Measurements from ENCODE around the gene CFAP77. TPM values are rescaled to one million over a fixed set of nuclear protein-coding genes. Genes with fewer than 3 reads are reported as not detected.

CFAP77 gene
- total RNA-seq, 2 donors from 2014 or later = not detected

GRCh38 chr9:132592451-132592850 is 182.4 kb downstream of the CFAP77 start:
- Histone ChIP-seq H3K27ac (no peak overlapping the region), H3K9me3 (no peaks in the 10 kb centered on the region), H3K27me3 (replicated peaks; ENCODE audit: insufficient read depth) (peaks cover 8% of the 10 kb centered on the region), H3K4me1 (ENCODE audit: control insufficient read depth in 1 of 2, low read depth in 2 of 2) (peaks cover 0 to 8% of the 10 kb centered on the region in 2 donors), H3K4me3 (no peak overlapping the region), H3K36me3 (peaks cover 12% of the 10 kb centered on the region)
- TF ChIP-seq CTCF (IDR thresholded peaks at IDR 0.05) = no peak
- ATAC-seq (ENCODE audit: insufficient number of reproducible peaks, low FRiP score, low read depth) (no peak), DNase-seq (ENCODE audit: low spot score) (no peak)

- Histone ChIP-seq H3K4me3 (no peak overlapping the region), H3K4me1 (ENCODE audit: control insufficient read depth in 1 of 2, low read depth in 2 of 2) (peaks cover 0 to 8% of the 10 kb centered on the region in 2 donors), H3K27me3 (replicated peaks; ENCODE audit: insufficient read depth) (peaks cover 5% of the 10 kb centered on the region), H3K9me3 (no peaks in the 10 kb centered on the region), H3K27ac (no peak overlapping the region), H3K36me3 (peaks cover 12% of the 10 kb centered on the region)
- no peak for DNase-seq (ENCODE audit: low spot score)
- ATAC-seq (ENCODE audit: insufficient number of reproducible peaks, low FRiP score, low read depth) = no peak
- TF ChIP-seq CTCF (IDR thresholded peaks at IDR 0.05) = no peak
Observed at GRCh38 chr9:132594412-132594811, 184.4 kb downstream of the CFAP77 start.

- Histone ChIP-seq H3K27ac (no peak overlapping the region), H3K4me3 (no peak overlapping the region), H3K36me3 (peaks cover 19% of the 10 kb centered on the region), H3K9me3 (no peaks in the 10 kb centered on the region), H3K27me3 (replicated peaks; ENCODE audit: insufficient read depth) (peaks cover 3% of the 10 kb centered on the region), H3K4me1 (ENCODE audit: control insufficient read depth in 1 of 2, low read depth in 2 of 2) (peaks cover 0 to 6% of the 10 kb centered on the region in 2 donors)
- no peak for ATAC-seq (ENCODE audit: insufficient number of reproducible peaks, low FRiP score, low read depth)
- no peak for DNase-seq (ENCODE audit: low spot score)
- no peak for TF ChIP-seq CTCF (IDR thresholded peaks at IDR 0.05)
Observed at GRCh38 chr9:132595319-132595718, 185.3 kb downstream of the CFAP77 start.

- Histone ChIP-seq H3K27me3 (replicated peaks; ENCODE audit: insufficient read depth) (no peaks in the 10 kb centered on the region), H3K36me3 (peaks cover 22% of the 10 kb centered on the region), H3K27ac (no peak overlapping the region), H3K9me3 (no peaks in the 10 kb centered on the region), H3K4me3 (no peak overlapping the region), H3K4me1 (ENCODE audit: control insufficient read depth in 1 of 2, low read depth in 2 of 2) (no peaks in the 10 kb centered on the region)
- DNase-seq (ENCODE audit: low spot score) = no peak
- no peak for TF ChIP-seq CTCF (IDR thresholded peaks at IDR 0.05)
- ATAC-seq (ENCODE audit: insufficient number of reproducible peaks, low FRiP score, low read depth) = no peak
Observed at GRCh38 chr9:132596200-132596599, 186.2 kb downstream of the CFAP77 start.

GRCh38 chr9:132597073-132597775 is 187.2 kb downstream of the CFAP77 start:
- Histone ChIP-seq H3K4me1 (ENCODE audit: control insufficient read depth in 1 of 2, low read depth in 2 of 2) (no peaks in the 10 kb centered on the region), H3K36me3 (peaks cover 22% of the 10 kb centered on the region), H3K4me3 (no peak overlapping the region), H3K27me3 (replicated peaks; ENCODE audit: insufficient read depth) (no peaks in the 10 kb centered on the region), H3K9me3 (no peaks in the 10 kb centered on the region), H3K27ac (no peak overlapping the region)
- TF ChIP-seq CTCF (IDR thresholded peaks at IDR 0.05) = no peak
- no peak for DNase-seq (ENCODE audit: low spot score)
- no peak for ATAC-seq (ENCODE audit: insufficient number of reproducible peaks, low FRiP score, low read depth)

Measured in thoracic aorta (tissue), 2 donors.